DMS153 treated with DMSO at 0.1 percent for 48 hours (cell line): ENCODE measurements around the gene OBI1.

Experiments used
- DNase-seq: peaks from one replicate; lab custom pipeline; 2025; ENCODE audit not compliant: unreplicated experiment; lab: John Stamatoyannopoulos, UW

OBI1 gene

DNA sequence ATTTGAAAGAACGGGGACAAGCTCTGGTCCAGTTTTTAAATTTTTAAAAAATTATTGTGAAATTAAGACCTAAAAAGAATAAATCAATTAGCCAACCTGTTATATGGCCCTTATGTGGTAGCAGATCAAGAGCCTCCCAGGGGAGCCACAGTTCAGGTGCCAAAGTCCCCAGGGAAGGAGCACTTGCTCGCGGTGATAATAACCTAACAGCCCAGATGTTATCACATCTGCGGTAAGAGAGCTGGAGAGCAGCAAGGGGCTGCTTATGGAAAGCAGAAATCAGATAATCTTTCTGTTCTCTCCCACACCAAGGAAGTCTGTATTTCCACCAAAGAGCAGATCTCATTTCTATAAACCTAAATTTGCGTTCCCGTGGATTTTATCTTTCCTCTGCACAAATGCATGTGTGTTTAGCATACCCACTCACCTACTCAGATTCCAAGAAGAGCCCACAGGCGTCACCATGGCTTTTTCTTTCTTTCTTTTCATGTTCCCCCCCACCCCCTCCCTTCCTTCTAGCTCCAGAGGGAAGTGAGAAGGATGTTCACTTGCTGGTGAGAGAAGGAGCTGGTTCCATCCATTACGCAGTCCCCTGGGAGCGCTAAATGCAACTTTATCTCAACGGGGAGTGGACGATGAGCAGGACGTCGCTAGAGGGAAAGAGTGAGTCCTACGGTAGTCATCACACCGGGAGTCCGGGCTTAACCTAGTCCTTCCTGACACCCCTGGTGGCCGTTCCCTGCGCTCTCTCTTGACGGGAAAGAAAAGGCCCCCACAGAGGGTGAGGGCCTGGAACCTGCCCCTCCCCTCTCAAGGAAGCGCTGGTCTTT is 54.0 kb downstream of the OBI1 start:
- peak; percentile 80 for DNase-seq

DNA sequence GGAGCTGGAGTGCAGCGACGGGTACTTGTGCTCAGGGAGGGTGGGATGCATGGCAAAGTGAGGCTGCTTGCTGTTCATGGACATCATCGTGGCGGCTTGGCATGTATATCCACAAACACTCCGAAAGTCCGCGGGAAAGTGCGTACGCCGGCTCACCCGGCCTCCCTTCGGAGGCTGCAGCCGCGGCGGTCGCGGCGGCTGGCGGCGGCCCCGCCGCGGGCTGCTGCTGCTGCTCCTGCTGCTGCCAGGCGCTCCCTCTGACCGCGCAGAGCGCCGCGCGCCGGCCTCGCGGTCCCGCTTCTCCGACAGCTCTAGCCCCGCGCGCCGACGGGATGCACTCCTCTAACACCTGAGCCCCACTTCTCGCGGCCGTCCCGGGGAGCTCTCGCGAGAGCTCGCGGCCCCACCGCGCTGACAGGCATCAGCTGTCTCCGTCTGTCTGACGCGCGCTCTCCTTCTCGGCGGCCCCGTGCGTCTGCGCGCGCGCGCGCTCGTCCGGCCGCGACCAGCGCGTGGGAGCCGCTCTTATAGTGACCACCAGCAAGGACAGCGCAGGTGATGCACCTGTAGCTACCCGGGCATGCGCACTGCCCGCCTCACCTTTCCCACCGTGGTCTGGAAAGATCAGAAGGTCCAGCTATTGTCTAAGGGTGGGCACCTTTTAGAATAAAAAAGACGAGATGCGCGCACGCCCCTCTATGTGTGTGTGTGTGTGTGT is 55.6 kb downstream of the OBI1 start, which contains the start of gene POU4F1:
Gene POU4F1, minus strand, starts transcription at position 313 of the 718 bp plus-strand sequence. Its CDS starts 226 bp downstream, at position 87.
- peak; percentile 86 for DNase-seq

DNA sequence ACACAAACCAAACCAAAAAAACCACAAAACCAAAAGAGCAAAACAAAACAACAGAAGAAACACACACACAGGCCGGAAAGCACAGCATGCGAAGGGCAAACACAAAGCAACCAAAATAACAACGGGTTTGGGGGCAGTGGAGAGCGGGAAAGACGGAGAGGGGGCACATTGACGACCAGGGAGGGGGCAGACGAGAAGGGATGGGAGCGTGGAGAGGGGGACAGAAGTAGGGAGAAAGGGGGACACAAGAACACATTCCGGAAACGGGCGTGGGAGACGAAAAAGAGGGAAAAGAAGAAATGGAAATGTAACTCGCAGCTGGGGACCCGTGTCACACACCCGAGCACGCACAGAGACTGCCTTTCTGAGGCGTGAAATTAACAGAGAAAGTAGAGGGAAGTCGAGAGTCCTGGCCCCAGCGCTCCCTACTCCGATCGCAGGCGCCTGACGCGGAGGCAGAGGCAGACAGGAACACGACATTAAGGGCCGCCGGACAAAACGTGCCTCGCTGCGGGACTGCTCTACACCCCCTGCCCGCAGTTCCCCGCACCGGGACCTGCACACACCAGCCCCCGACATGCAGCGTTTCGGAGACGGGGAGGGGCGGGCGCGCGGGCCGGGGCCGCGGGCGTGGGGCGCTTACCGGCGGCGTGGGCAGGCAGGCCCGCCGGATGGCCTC is 56.3 kb downstream of the OBI1 start:
- DNase-seq: no peak

DNA sequence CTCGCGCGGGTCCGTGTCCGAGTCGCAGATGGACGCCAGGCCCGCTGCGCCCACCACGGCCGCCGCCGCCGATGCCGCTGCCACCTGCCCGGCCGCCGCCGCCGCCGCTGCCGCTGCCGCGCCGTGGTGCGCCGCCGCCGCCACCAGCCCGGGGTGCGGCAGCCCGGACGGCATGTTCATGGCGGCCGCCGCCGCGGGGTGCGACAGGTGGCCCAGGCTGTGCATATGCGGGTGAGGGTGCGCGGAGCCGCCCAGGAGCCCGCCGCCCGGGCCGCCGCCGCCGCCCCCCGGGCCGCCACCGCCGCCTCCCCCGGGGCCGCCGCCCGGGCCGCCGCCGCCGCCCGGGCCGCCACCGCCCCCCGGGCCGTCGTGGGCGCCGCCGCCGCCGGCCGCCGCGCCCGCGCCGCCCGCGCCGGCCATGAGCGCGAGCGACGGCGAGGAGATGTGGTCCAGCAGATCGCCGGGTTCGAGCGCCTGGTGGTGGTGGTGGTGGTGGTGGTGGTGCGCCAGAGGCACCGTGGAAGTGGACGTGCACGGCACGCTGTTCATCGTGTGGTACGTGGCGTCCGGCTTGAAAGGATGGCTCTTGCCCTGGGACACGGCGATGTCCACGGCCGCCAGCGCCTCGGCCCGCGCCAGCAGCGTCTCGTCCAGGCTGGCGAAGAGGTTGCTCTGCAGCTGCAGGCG is 56.9 kb downstream of the OBI1 start:
- DNase-seq: no peak

DNA sequence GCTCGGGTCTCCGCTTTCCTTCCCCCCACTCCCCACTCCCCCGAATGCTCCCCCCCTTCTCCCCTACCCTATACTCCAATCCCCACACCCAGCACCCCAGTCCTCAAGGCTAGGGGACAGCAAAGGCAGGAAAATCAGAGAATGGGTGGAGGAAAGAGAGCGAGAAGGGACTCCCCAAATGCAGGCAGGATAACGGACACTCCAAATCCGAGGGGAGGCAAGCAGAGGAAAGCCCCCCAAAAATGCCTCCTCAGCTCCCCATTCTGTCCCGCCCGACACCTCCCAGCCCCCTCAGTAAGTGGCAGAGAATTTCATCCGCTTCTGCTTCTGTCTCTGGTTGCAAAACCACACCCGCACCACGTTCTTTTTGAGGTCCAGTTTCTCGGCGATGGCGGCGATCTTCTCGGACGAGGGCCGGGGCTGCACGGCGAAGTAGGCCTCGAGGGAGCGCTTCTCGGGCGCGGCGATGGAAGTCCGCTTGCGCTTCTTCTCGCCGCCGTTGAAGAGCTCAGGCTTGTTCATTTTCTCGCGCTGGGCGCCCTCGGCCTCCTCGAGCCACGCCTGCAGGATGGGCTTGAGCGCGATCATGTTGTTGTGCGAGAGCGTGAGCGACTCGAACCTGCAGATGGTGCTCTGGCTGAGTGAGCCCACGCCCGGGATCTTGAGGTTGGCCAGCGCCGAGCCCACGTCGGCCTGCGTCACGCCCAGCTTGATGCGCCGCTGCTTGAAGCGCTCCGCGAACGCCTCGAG is 57.7 kb downstream of the OBI1 start:
- no peak for DNase-seq

DNA sequence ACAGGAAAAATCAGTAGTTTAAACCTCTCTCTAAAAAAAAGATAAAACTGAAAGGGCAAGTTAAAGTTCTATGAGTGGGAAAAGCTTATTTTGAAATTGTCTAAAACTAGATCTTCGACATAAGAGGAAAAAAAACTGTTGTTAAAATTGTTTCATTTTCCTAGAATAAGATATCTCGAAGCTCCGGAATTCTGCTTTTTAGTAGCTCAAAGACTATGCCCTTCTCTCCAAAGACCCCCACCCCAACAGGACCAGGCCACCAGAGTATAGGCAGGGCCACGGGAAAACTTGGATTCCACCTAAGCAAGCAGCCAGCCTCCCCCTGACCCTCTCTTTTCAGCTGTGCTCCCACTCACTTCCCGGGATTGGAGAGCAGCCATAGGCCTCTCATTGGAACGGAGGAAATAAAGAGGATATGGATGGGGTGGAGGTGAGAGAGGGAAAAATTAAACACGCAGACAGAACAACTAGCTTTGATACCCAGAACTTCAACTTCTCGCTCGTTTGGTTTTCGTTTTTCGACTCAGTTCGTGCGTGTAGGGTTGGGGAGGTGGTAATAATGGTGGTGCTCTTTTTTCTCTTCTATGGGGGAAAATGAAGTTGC is 58.6 kb downstream of the OBI1 start:
- no peak for DNase-seq

DNA sequence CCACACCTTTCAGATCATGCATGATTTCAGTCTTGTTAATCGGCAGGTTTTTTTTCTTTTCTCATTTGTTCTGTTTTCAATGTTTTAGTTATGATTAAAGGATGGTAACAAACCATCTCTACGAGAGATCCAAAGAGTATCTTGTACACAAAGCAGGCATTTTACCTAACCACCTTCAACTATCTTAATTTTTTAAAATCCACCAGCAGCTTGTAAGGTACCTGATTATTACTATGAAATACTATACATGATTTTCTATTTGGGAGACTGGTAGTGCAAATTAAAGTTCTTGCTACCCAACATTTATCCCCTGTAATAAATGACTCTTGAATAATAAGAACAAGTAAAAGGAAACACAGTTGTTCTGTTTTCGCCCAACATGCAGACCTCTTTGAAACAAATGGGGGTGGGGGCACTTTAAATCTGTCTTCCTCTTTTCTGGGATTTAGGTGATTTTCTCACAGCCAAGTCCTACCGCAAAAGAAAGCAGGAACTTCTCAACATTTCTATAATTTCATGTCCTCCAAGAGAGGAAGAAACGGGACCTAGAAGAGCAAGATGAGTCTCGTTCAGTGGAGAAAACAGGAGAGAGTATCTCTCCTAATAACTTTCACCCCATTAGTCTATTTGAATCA is 59.2 kb downstream of the OBI1 start:
- no peak for DNase-seq

DNA sequence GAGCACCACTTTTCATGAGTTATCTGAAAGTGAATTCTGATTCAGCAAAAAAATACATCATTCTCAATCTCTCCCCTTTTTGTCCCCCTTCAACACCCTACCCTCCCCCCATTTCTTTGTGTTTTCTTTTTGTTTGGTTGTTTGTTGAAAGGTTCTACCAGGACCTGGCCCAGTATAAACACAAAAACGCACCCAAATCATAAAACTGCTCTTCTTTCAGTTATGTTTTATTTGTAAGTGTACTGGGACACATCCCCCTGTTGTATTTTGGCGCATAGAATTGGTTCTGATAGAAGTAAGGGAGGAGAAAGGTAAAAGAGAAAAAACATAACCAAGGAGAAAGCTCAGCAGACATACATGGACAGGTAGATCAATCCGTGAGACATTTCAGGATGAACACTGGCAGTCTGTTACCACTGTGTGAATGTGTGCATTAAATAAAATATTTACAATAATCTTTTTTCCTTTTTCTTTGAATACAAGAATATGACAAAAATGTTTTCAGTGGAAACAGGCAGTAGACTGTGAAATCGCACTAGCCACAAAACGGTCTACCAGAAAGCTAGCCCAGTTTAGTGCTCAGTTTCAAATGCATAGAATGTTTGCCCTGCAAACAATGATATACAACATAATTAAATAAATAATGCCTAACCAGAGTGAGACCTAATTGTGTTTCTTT is 59.9 kb downstream of the OBI1 start:
- no peak for DNase-seq

DNA sequence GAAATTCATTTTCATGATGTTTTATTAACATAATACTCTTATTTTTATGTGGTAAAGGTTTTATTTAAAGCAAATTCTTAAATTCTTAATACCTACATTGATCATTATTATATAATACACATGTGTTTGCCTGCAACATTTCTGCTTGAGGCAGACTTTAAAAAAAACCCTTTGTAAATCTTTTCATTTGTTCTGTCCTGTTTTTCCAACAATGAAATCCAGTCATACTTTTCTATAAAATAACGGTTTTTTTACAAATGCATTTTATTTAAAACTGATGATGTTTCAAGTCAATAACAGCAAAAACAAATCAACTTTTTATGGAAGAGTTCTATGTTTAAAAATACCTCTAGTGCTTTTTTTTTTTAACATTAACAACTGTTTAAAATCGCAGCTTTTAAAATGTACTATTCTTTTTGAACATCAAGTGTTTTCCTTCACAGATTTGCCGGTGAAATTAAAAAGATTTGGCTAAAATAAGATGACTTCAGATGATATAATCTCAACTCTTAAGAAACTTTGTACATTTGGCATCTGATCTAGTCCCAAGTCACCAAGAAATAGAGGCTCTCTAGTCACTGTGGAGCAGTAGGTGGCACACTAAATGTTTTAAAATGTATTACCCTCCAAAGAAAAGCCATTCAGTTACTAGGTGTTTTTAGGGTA is 60.7 kb downstream of the OBI1 start:
- no peak for DNase-seq

DNA sequence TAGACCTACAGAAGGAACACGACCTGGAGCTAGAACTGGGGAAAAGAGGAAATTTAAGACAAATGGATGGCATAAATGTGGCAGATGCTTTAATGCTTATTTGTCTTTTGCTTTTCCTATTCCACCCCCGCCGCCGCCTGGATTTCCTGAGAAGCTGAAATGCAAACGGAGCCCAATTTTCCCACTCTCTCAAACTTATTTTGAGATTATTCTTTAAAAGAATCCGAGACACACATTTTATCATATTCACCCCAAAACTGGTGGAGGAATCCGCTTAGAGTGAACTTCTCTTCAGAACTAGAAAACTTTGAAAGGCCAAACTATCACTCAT is 61.4 kb downstream of the OBI1 start:
- DNase-seq: no peak

DNA sequence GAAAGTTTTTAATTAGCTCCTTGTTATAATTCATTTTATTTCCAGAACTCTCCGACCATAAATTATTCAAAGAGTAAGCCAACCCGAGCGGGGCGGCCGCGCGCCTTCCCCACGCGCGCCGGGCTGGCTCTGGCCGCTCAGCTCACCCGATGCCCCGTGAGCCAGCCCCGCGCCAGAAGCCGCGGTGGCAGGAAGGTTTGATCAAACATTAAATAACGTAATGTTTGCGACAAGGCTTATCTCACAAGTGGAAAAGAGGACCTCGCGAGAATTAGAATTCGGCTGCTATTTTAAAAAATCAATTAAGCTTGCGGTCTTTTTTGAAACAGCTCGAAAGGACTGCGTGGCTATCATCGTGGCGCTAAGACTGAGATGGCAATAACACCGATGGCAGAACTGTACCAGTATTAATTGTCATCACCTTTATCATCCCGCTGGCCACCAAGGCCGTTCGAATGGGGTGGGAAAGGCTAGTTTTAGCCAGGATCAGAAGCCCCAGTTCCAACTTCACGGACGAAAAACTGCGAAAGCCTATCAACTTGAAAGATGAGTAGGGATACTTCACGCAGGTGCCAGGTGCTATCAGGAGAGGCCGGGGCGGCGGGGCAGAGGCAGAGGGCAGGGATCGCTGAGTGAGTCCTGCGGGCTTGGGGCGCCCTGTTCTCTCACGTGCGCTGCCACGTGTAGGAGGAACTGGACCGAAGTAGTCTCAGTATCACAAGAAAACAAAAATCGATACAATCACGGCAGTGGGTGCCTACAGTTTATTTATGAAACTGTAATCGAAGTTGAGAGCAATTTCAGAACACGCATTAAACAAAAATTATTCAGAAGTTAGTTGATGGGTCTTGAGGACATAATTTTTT is 62.0 kb downstream of the OBI1 start:
- no peak for DNase-seq

DNA sequence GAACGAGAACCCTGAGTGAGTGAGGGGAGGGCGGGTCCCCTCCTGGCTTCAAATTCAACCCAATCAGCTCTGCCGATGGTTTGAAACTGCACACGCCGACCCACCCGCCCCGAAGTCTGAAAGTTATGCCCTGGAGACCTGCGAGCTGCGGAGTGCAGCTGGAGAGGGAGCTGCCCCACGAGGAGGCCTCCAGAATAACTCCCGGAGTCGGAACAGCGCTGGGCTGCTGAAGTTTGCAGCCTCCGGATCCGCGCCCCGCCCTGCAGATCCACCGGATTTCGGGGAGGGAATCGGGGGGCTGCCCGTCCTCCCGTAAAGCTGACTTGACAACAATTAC is 62.6 kb downstream of the OBI1 start:
- no peak for DNase-seq

DNA sequence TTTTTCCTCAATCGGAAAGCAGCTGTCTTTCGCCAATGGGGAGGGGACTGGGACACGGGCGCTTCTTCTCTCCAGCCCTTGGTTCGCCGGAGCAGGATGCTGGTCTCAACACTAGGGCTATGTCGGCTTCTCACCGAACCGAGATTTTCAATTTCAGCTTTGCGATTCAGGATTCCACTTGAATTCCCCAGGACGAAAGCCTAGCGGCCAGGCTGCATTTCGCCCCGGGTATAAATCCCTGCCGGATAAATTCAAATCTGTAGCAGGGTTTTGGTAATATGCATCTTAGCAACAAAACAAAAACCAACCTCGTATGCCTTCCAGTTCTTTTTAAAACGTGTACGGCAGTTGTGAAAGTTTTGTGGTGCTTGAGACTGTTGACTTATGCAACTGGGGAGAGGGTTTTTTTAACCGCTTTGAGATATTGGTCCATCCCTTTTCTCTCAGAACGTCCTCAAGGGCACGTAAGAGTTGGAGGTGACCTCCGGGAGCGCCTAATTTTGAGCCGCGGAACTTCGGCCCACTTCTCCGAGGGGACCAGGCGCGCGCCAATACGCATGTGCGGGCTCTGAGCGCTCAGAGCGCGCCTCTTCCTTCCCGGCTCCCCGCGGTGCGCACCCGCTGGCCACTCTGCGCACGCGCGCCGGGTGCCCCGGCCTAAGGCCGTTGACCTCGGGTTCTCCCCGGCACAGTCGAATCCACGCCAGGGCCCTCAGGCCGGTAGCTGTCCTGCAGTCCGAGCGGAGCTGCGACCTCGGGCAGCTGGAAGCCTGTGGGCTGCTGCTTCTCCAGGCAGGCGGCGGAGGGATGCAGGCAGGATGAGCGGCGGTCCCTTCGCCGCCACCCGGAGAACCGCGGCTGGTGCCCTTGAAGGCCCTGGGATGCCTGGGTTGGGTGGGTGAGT is 63.2 kb downstream of the OBI1 start:
- DNase-seq: peak; percentile 31

DNA sequence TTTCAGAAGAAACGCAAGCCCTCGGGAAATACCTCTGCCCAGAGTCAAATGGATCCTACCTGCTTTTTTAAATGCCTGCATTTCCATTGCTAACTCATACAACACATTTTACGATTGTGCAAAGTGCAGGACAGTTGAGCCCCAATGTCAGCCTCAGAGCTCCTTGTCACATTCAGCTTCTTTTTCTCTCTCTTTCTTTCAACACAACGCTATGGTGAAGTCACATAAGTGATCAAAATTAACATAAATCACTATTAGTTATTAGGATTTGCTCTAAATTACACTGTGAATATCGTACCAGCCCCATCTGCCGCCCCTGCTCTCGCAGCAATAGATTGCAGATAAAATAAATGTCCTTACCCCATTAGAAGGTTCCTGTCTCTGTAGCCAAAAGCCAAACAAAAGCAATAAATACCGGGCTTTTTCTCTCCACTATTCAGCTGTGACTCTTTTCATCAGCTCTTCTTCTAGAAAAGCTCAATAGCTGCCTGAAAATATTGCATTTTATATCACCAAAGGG is 64.4 kb downstream of the OBI1 start:
- DNase-seq: no peak

DNA sequence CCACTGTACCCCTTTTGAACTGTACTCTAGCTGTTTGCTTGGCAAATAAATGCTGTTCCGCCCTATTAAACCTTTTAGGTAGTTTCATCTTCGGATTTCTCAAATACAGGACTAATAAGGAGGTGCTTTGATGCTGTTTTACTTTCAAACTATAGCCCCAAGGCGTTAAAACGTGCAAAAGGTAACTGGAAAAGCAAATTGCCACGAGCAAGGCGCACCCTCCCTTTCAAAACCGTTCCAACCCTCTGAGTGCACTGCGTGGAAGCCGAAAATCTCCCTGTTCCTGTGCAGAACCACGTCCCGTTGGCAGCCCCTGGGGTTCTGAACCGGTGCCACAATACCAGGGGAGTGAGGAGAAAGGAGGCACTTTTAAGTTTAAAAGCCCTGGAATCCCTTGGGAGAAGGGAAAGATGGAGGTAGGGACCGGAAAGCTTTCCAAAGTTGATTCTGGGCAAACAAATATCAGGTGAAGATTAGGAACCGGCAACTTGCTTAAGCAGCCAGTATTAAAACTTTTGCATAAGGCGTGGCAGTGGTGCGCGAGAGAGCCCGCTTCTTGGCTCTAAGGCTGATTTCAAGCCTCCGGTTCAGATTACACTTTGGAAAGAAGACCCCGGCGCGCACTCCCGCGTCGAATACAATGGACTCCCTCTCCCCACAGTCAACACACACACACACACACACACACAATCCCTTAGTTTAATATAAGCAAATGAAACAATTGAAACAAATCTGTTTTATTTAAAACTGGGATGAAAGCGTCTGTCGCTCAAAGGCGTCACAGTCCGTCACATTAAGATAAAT is 65.1 kb downstream of the OBI1 start:
- peak; percentile 28 for DNase-seq

DNA sequence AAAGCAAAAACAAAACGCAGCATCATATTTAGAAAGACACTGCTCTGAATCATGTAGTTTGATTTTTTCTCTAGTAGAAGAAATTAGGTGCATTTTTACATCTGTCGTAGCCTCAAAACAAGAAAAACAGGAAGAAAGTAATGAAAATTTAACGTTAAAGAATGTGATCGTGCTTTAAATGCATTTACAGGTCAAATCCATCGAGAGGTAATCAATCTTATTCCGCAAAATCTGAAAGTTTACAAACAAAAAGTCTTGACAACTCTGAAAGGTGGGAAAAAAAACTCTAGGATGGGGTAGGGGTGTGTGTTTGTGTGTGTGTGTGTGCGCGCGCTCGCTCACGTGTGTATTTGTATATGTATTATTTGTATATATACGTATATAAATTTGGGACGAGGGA is 65.8 kb downstream of the OBI1 start:
- no peak for DNase-seq
